ENCODE measurements around the gene NECAP2.
"Not testable (repeated sequence)": the region's sequence is repeated elsewhere in the genome, so short reads cannot be mapped to it uniquely, and the experiment has no call there.

NECAP2 gene

GRCh38 chr1:16425125-16426025 is 15.1 kb upstream of the NECAP2 start:
- DNase-seq (ENCODE audit: low read depth, low spot score): no peak

DNA sequence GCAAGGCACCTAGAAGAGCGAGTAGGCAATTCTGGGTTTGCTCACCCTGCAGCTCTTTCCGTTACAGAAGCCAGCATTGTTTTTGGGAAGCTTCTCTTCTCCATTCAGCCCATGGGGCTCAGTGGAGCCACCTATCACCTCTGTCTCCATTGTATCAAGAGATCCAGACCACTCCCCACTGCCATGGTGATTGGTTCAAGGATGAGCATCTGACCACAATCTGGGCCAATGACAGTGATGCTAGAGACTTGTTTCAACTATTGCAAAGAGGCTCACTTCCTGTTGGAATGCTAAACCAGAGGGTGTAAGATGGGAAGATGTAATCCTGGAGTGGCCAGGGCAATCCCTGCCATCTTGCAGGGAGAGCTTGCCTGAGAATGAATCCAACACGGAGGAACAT is 9.9 kb upstream of the NECAP2 start:
- DNase-seq (ENCODE audit: low read depth, low spot score): peak; percentile 32

DNA sequence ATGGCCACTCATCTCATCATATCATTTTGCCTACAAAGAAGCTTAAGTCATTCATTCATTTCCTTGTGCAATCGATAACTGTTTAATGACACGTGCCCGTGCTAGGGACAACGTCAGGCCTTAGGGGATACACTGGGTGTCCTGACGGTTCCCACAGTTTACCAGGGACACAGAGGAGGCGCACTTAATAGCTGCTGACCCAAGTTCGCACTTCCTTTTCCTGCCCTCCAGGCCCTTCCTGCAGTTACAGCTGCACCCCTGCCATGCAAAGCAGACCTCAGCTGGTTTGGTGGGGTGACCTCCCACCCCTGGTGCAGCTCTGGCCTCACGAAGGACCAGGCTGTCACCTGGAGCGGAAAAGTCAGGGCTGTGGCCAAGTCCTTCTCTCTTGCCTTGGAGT is 7.5 kb upstream of the NECAP2 start:
- no peak for DNase-seq (ENCODE audit: low read depth, low spot score)

DNA sequence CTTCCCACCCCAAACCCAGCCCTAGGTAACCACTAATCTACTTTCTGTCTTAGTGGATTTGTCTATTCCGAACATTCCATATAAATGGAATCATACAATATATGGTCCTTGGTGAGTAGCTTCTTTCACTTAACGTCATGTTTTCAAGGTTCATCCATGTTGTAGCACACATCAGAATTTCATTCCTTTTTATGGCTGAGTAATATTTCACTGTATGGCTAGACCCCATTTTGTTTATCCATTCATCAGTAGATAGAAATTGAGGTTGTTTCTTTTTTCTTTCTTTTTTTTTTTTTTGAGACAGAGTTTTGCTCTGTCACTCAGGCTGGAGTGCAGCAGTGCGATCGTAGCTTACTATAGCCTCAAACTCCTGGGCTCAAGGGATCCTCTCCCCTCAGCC is 6.5 kb upstream of the NECAP2 start:
- no peak for DNase-seq (ENCODE audit: low read depth, low spot score)

DNA sequence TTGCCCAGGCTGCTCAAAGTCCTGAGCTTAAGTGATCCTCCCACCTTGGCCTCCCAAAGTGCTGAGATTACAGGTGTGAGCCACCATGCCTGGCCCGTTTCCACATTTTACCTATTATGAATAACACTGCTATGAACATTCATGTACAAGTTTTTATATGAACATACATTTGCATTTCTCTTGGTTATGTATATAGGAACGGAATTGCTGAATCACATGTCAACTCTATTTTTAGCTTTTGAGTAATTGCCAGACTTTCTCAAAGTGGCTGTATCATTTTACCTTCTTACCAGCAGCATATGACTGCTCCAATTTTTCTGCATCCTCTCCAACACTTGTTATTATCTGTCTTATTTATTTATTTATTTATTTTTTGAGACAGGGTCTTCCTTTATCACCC is 6.0 kb upstream of the NECAP2 start:
- no peak for DNase-seq (ENCODE audit: low read depth, low spot score)

DNA sequence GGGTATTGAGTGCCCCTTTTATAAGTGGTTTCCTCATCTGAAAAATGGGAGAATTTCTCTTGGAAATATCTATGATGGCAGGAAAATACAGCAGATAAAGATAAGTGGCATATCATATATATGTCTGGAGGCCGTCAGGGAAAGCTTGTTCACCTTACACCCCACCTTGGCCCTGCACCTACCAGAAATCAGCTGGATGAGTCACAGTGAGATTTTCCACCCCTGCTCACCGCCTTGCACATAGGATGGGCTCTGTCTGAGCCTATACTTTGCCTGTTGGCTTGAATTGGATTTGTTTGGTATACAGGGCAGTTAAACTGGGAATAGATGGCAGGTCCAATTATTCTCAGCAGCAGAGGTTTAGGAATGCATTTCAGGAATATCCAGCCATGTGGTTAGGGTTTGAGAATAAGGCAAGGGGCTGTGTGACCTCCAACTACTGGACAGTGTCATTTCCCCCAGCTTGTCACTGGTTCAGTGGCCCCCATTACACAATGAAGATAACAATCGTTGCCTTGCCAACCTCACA is 3.5 kb upstream of the NECAP2 start, which contains the start of gene SPATA21:
TSS of gene SPATA21 (minus strand) at position 479 of the 529 bp plus-strand sequence. CDS start 6,053 bp downstream, outside the sequence.
- no peak for DNase-seq (ENCODE audit: low read depth, low spot score)

GRCh38 chr1:16438516-16438915 is 2.0 kb upstream of the NECAP2 start:
- DNase-seq (ENCODE audit: low read depth, low spot score): no peak

GRCh38 chr1:16438924-16439323 is 1.6 kb upstream of the NECAP2 start:
- DNase-seq (ENCODE audit: low read depth, low spot score): no peak

- no peak for DNase-seq (ENCODE audit: low read depth, low spot score)
These were observed 424 bp upstream of the NECAP2 start for GRCh38 chr1:16440131-16440469.

DNA sequence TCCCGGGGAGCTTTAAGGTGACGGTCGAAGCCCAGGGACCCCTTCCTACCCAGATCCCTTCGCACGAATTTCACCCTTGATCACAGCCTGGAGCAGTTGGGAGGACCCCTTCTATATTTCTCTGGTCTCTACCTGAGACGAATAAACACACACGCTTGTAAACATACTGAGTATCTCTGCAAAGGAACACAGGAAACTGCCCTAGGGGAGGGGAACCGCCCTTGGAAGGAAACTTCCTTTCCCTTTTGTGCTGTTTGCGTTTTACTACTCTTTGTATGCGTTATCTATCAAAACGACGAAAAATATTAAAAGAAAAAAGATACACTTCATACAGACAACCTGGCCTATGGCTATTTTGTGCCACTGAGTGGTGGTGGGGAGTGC is 750 bp downstream of the NECAP2 start:
- DNase-seq (ENCODE audit: low read depth, low spot score): no peak

DNA sequence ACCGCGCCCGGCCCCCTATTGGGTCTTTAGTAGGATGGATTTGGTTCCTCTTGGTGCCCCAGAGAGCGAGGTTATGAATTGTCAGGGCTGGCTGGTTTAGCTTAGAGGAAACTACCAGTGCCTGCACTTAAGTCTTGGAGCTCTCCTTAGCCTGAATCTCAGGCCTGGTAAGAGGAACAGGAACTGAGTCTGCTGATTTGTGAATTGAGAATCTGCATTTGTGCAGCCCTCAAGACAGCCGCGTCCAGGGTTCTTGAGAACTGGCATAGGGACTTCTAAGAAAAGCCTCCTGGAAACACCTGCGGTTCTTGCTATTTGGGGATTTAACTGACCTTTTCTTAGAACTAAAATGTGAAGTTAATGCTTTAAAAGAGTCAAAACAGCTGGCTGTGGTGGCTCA is 1.7 kb downstream of the NECAP2 start:
- no peak for DNase-seq (ENCODE audit: low read depth, low spot score)

- DNase-seq (ENCODE audit: low read depth, low spot score): no peak
These were observed 2.4 kb downstream of the NECAP2 start for GRCh38 chr1:16442941-16443340.

DNA sequence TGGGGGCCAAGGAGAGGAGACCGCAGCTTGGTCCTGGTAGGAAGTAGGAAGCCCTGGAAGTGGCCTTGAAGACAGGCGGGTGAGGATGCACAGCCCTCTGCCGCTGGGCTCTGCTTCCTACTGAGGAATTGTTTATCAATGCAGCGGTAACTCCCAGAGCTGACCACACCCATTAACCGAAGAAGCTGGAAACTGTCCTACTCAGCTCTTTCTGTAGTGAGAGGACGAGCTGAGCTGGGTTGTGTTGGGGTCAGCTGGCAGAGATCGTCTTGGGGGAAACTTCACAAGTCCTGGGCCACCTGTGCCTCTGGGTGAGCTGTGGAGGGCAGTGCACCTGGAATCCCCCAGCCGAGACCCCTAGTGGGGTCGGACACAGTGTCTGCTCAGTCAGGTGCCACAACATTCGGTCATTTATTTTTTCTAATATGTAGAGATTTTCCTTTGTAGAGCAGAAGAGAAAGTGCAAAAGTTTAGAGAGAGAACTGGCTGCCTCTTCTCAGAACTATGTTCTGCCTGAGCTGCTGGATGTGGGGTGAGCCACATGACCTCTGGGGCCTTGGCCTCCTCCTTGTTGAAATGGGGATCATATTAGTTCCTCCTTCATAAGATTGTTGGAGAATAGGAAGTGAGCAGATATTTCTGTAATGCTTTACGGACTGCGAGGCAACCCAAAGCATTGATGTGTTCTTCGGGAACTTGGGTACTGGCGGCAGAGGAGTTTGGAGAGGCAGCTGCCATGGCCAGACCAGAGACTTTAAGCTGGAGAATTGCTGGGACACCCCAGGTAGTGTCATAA is 3.6 kb downstream of the NECAP2 start:
- no peak for DNase-seq (ENCODE audit: low read depth, low spot score)

DNA sequence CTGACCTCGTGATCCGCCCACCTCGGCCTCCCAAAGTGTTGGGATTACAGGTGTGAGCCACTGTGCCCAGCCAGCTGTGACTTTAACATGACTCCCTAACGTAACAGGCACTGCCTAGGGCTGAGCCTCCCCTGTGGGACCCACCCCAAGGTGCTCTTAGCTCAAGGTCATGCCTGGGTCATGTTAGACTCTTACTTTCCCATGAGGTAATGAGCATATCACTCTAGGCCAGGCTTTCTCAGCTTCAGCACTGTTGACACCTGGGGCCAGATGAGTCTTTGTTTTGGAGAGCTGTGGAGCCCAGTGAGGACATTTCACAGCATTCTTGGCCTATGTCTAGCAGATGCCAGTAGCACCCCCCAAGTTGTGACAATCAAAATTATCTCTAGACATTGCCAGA is 4.5 kb downstream of the NECAP2 start:
- DNase-seq (ENCODE audit: low read depth, low spot score): no peak

- no peak for DNase-seq (ENCODE audit: low read depth, low spot score)
These were observed 5.6 kb downstream of the NECAP2 start for GRCh38 chr1:16446116-16446515.

DNA sequence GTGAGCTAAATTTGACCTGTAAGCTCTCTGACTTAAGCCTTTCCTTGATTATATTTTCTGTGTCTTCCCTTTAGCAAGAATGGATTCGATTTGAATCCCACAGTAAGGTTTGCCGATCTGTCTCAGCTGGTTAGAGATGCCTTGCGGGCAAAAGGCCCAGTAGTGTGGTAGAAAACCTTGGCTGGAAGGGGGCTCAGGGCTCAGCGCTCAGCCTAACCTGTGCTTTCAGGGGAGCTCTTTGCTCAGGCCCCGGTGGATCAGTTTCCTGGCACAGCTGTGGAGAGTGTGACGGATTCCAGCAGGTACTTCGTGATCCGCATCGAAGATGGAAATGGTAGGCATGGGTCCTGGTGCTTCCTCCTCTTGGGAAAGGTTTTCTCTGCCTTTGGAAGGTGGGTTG is 7.1 kb downstream of the NECAP2 start:
- no peak for DNase-seq (ENCODE audit: low read depth, low spot score)

DNA sequence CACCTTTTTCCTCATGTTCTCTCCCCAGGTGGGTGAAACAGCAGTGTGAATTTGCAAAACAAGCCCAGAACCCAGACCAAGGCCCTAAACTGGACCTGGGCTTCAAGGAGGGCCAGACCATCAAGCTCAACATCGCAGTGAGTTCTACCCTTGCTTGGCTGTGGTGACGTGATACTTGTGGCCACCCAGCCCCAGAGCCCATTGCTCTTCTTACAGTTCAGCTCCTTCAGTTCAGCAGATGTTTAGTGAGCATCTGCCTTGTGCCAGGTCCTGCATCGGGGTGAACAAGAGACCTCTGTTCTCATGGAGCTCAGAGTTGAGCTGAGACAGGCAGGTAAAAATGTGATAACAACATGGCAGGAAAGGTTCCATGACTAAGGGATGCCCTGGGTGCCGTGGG is 8.5 kb downstream of the NECAP2 start:
- no peak for DNase-seq (ENCODE audit: low read depth, low spot score)

- DNase-seq (ENCODE audit: low read depth, low spot score): no peak
These were observed 9.1 kb downstream of the NECAP2 start for GRCh38 chr1:16449666-16450065.

DNA sequence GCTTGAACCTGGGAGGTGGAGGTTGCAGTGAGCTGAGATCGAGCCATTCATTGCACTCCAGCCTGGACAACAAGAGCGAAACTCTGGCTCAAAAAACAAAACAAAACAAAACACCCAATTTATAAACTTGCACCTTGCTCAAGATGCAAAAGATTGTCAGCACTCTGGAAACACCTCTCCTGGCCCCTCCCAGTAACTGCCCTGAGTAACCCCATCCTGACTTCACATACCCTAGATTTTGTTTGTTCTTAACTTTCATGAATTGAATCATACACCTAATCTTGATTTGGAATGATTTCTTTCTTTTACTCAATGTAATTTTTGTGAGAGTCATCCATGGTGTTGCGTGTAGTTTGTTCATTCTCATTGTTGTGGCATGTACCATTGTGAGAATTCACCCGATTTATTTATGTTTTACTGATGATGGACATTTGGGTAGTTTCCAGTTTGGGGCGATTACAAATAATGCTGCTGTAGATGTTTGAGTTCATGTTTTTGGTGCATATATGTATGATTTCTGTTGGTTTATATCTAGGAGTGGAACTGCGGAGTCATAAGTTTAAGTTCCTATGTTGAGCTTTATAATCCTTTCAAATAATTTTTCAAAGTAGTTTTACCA is 10.4 kb downstream of the NECAP2 start:
- DNase-seq (ENCODE audit: low read depth, low spot score): no peak

GRCh38 chr1:16451841-16452528 is 11.5 kb downstream of the NECAP2 start:
- DNase-seq (ENCODE audit: low read depth, low spot score): no peak

DNA sequence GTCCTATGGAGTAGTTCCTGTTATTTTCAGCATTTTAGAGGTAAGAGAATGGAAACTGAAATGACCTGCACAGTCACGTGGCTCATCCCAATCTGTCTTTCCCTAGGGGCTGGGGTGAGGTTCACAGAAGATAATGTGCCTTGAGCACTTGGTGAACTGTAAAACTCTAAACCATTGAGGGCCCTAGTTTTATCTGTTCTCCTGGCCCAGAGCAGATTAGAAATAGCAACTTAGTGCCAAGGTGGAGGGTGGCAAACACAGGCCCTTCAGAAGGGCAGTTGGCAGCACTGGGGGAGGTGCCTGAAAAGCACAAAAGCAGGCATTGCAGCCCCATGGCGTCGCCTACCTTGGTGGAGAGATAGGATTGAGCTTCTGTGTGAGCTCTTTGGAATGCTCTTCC is 14.4 kb downstream of the NECAP2 start:
- not testable (repeated sequence) for DNase-seq (ENCODE audit: low read depth, low spot score)

DNA sequence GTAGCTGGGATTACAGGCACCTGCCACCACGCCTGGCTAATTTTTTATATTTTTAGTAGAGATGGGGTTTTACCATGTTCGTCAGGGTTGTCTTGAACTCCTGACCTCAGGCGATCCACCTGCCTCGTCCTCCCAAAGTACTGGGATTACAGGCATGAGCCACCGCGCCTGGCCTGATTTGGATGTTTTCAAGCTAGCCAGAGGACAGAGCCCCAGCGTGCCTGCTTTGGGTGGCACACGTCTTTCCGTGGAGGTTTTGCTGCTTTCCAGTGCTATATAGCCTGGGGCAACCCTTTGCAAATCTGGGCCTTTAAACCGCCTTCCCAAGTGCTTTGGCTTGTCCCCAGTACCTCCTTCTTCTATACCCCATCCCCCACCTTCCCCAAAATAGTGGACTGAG is 15.6 kb downstream of the NECAP2 start:
- not testable (repeated sequence) for DNase-seq (ENCODE audit: low read depth, low spot score)
